Adrenal gland (tissue), 19 donors: ENCODE measurements around the gene ICE2. TPM values are rescaled to one million over a fixed set of nuclear protein-coding genes. Genes with fewer than 3 reads are reported as not detected.

ENCODE experiments used
- DNase-seq, 7 donors: peaks; one replicate each; pipeline ENCODE4 v3.0.0-alpha.2; 2019 to 2020
- H3K27ac ChIP-seq, 5 donors: fragments of 200-600 bp; sonication (generic) in 4 of 5; 1 replicate in 3 of 5; 2 replicates in 2 of 5; pipeline versions ENCODE4 v1.5.1 to v1.8.0; 2016 to 2020; ENCODE audit warnings: mild to moderate bottlenecking in 1 of 5
- H3K27me3 ChIP-seq: fragments of 200-600 bp; 2 replicates; pipeline ENCODE4 v1.8.0; 2021
- H3K36me3 ChIP-seq, 2 donors: fragments of 200-600 bp; replicated peaks in 1 of 2; 1 replicate in 1 of 2; 2 replicates in 1 of 2; pipeline versions ENCODE4 v1.5.1 to v1.8.0; 2018 to 2022
- H3K4me1 ChIP-seq, 2 donors: fragments of 200-600 bp; replicated peaks in 1 of 2; 1 replicate in 1 of 2; 2 replicates in 1 of 2; pipeline versions ENCODE4 v1.5.1 to v1.8.0; 2018 to 2021
- H3K4me3 ChIP-seq, 4 donors: fragments of 200-600 bp; sonication (generic) in 3 of 4; one replicate each; pipeline ENCODE4 v1.5.1; 2016 to 2018
- H3K9me3 ChIP-seq, 3 donors: fragments of 200-600 bp; sonication (generic) in 1 of 3; replicated peaks in 1 of 3; 1 replicate in 2 of 3; 2 replicates in 1 of 3; pipeline versions ENCODE4 v1.5.1 to v1.8.0; 2016 to 2021
- CTCF ChIP-seq, 6 experiments: fragments of 450-650 bp in 4 of 6; fragments of 200-600 bp in 2 of 6; sonication (generic) in 1 of 6; IDR thresholded peaks; 1 replicate in 5 of 6; 2 replicates in 1 of 6; pipeline versions ENCODE4 v1.5.1 to v1.8.0; 2016 to 2021; ENCODE audit warnings: antibody characterized with exemption in 6 of 6, mild to moderate bottlenecking in 2 of 6, moderate library complexity in 1 of 6
- POLR2A ChIP-seq, 2 donors: fragments of 450-650 bp; IDR thresholded peaks; one replicate each; pipeline ENCODE4 v1.6.1; 2017; ENCODE audit warnings: antibody characterized with exemption in 2 of 2, mild to moderate bottlenecking in 2 of 2, moderate library complexity in 1 of 2
- WGBS, 4 donors: extraction: QIAGEN DNeasy Blood & Tissue Kit in 2 of 4; methylation state at CpG; one replicate each; pipeline versions ENCODE4 v1.1.5 to v1.1.7; 2013 to 2017; 5-methylcytosine and 5-hydroxymethylcytosine counted together
- intact Hi-C, 2 donors: fragments of 100-400 bp; cut with DNase I; formaldehyde crosslinking; loops; one replicate each; pipeline versions ENCODE4 v1.14.1 to v1.15.0; 2022 to 2023
- long read RNA-seq, 10 donors: library from polyadenylated mRNA in 3 of 10; unstranded in 2 of 10; stranded (forward) in 1 of 10; transcript quantifications; one replicate each; pipeline ENCODE4 v2.0.0 and lab custom pipeline, GENCODE V29; 2021 to 2026
- polyA plus RNA-seq, 3 donors: library from polyadenylated mRNA; stranded (reverse); fragments of 200-250 nt in 2 of 3; fragments of 350-450 nt in 1 of 3; fragmentation: Illumina TruSeq in 1 of 3; extraction: RNeasy Lipid Tissue Mini Kit (QIAGEN cat#74804) in 1 of 3; gene quantifications; one replicate each; pipeline ENCODE4 v1.2.3, GENCODE V29; 2013 to 2014
- total RNA-seq, 9 donors: library from RNA; depleted of rRNA in 4 of 9; stranded (reverse); fragments of >200 nt in 4 of 9; fragments of 120-200 nt in 1 of 9; fragmentation: NEBNext Ultra II Directional in 1 of 9; extraction: Animal tissue kit (Norgen Biotek cat#: 25700) in 1 of 9; gene quantifications; one replicate each; pipeline versions ENCODE4 v1.1.0 to v1.2.4, GENCODE V29; 2013 to 2023
- donor health status: healthy with polysubstance abuse.
- donor health status: Bipolar disorder and iron deficiency.
- donor health status: DM: yes; HTN: yes; CAD: no.
- donor health status: DM: no; HTN: no; CAD: no.
- donor health status: DM: no; HTN: no; CAD: no.
- donor health status: DM: yes; HTN: yes; CAD: no.

The ICE2 gene, protein sequence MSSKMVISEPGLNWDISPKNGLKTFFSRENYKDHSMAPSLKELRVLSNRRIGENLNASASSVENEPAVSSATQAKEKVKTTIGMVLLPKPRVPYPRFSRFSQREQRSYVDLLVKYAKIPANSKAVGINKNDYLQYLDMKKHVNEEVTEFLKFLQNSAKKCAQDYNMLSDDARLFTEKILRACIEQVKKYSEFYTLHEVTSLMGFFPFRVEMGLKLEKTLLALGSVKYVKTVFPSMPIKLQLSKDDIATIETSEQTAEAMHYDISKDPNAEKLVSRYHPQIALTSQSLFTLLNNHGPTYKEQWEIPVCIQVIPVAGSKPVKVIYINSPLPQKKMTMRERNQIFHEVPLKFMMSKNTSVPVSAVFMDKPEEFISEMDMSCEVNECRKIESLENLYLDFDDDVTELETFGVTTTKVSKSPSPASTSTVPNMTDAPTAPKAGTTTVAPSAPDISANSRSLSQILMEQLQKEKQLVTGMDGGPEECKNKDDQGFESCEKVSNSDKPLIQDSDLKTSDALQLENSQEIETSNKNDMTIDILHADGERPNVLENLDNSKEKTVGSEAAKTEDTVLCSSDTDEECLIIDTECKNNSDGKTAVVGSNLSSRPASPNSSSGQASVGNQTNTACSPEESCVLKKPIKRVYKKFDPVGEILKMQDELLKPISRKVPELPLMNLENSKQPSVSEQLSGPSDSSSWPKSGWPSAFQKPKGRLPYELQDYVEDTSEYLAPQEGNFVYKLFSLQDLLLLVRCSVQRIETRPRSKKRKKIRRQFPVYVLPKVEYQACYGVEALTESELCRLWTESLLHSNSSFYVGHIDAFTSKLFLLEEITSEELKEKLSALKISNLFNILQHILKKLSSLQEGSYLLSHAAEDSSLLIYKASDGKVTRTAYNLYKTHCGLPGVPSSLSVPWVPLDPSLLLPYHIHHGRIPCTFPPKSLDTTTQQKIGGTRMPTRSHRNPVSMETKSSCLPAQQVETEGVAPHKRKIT
- total RNA-seq (10 to 100 TPM; 13.6 to 53.7 (median 40.0) TPM), polyA plus RNA-seq (10 to 100 TPM; 14.2 to 42.2 (median 15.6) TPM)
- long read RNA-seq, donor 1, full-length matches to known transcripts: 2 of 2 reads
- long read RNA-seq, donor 1, partial matches to known transcripts: 0 of 2 reads
- long read RNA-seq, donor 1, other reads (novel, unspliced or antisense): 0 of 2 reads
- long read RNA-seq, donor 2, full-length matches to known transcripts: 3 of 3 reads
- long read RNA-seq, donor 2, partial matches to known transcripts: 0 of 3 reads
- long read RNA-seq, donor 2, other reads (novel, unspliced or antisense): 0 of 3 reads
- long read RNA-seq, donor 3, full-length matches to known transcripts: 2 of 2 reads
- long read RNA-seq, donor 3, partial matches to known transcripts: 0 of 2 reads
- long read RNA-seq, donor 3, other reads (novel, unspliced or antisense): 0 of 2 reads
- long read RNA-seq, donor 4, full-length matches to known transcripts: 3 of 6 reads
- long read RNA-seq, donor 4, partial matches to known transcripts: 1 of 6 reads
- long read RNA-seq, donor 4, other reads (novel, unspliced or antisense): 2 of 6 reads
- long read RNA-seq, donor 5, full-length matches to known transcripts: 31 of 46 reads
- long read RNA-seq, donor 5, partial matches to known transcripts: 4 of 46 reads
- long read RNA-seq, donor 5, other reads (novel, unspliced or antisense): 11 of 46 reads
- long read RNA-seq, donor 6, full-length matches to known transcripts: 1 of 4 reads
- long read RNA-seq, donor 6, partial matches to known transcripts: 1 of 4 reads
- long read RNA-seq, donor 6, other reads (novel, unspliced or antisense): 2 of 4 reads
- long read RNA-seq, donor 7, full-length matches to known transcripts: 2 of 2 reads
- long read RNA-seq, donor 7, partial matches to known transcripts: 0 of 2 reads
- long read RNA-seq, donor 7, other reads (novel, unspliced or antisense): 0 of 2 reads
- long read RNA-seq, donor 8, full-length matches to known transcripts: 1 of 6 reads
- long read RNA-seq, donor 8, partial matches to known transcripts: 5 of 6 reads
- long read RNA-seq, donor 8, other reads (novel, unspliced or antisense): 0 of 6 reads
- long read RNA-seq, donor 9, full-length matches to known transcripts: 1 of 1 reads
- long read RNA-seq, donor 9, partial matches to known transcripts: 0 of 1 reads
- long read RNA-seq, donor 9, other reads (novel, unspliced or antisense): 0 of 1 reads
- long read RNA-seq, donor 10, full-length matches to known transcripts: 1 of 1 reads
- long read RNA-seq, donor 10, partial matches to known transcripts: 0 of 1 reads
- long read RNA-seq, donor 10, other reads (novel, unspliced or antisense): 0 of 1 reads

- DNase-seq: peak; percentile 95 to 98 (median 97)
- peak in 3 of 6 experiments; percentile 14 to 37 (median 32) for TF ChIP-seq CTCF (IDR thresholded peaks at IDR 0.05)
- TF ChIP-seq POLR2A (IDR thresholded peaks at IDR 0.05): peak; percentile 50 to 90
- Histone ChIP-seq H3K4me3 (peak within 1 kb of the TSS; percentile 23 to 83 (median 56)), H3K27me3 (no peaks in the 10 kb centered on the region), H3K4me1 (peaks cover 8 to 34% of the 10 kb centered on the region in 2 donors), H3K9me3 (no peaks in the 10 kb centered on the region), H3K27ac (peak within 1 kb of the TSS; percentile 28 to 93 (median 88)), H3K36me3 (peaks cover 0 to 12% of the 10 kb centered on the region in 2 donors)
- intact Hi-C loops: no loop called here
- 0 to 1% (median 0%) methylated on average over 24 to 57 of the region's 57 CpGs for WGBS, 4 donors
These were observed at the start of gene ICE2 for GRCh38 chr15:60478566-60479360. ICE2 (minus strand) TSS chr15:60479142; CDS start chr15:60477977, 1,165 bp downstream.

DNA sequence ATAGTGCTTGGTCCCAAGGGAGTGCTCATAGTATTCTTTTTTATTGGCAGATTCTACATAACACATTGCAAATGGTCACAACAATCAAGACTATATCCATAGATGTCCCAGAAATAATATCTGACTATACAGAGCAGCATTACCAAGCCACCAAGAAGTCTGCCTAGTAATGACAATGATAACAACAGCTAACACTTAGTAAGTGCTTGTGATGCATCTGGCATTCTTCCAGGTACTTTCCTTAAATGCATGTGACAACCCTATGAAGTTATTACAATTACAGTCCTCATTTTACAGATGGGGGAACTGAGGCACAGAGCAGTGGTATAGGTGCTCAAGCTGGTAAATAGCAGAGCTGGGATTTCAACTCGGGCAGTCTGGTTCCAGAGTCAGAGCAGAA is 49.6 kb upstream of the ICE2 start:
- no peak for TF ChIP-seq CTCF (IDR thresholded peaks at IDR 0.05)
- TF ChIP-seq POLR2A (IDR thresholded peaks at IDR 0.05): no peak

More for the DNA sequence above, 49.6 kb upstream of the ICE2 start:
- no peak overlapping the region for H3K4me3 ChIP-seq
- peak overlapping the region in 1 of 5 donors; percentile 81 for H3K27ac ChIP-seq
- no peaks in the 10 kb centered on the region for H3K36me3 ChIP-seq
- H3K9me3 ChIP-seq: no peaks in the 10 kb centered on the region
- 78 to 100% (median 84%) methylated on average over 1 of the region's 1 CpG for WGBS, 4 donors
- H3K27me3 ChIP-seq: no peaks in the 10 kb centered on the region
- intact Hi-C loops: no loop called here
- H3K4me1 ChIP-seq: peaks cover 46 to 65% of the 10 kb centered on the region in 2 donors
- DNase-seq: no peak
